Activated T-helper 2 cell treated with anti-CD3 and anti-CD28 coated beads, Interferon-gamma antibody, Interleukin-2, Interleukin-4, amounts not matched to agents 10 μg/mL and 5 μg/mL and 100 μg/mL, durations not matched to agents 14 hours and 24 hours and 36 hours (primary cell): ENCODE data around the gene POLR1H. TPM values are rescaled to one million over a fixed set of nuclear protein-coding genes. Genes with fewer than 3 reads are reported as not detected.

Experiments
- DNase-seq: peaks from one replicate; pipeline ENCODE4 v3.0.0; 2021; ENCODE audit warnings: low spot score
- H3K27ac Mint-ChIP-seq: one replicate; pipeline ENCODE4 v1.8.0; 2021; ENCODE audit warnings: mixed read lengths
- H3K27me3 Mint-ChIP-seq: one replicate; pipeline ENCODE4 v1.8.0; 2021; ENCODE audit warnings: low read depth, mixed read lengths
- H3K36me3 Mint-ChIP-seq: one replicate; pipeline ENCODE4 v1.8.0; 2021; ENCODE audit warnings: low read depth, mixed read lengths
- H3K4me1 Mint-ChIP-seq: one replicate; pipeline ENCODE4 v1.8.0; 2021; ENCODE audit warnings: low read depth, mixed read lengths
- H3K4me3 Mint-ChIP-seq: one replicate; pipeline ENCODE4 v1.8.0; 2021; ENCODE audit warnings: low read depth, mild to moderate bottlenecking, moderate library complexity, mixed read lengths
- H3K9me3 Mint-ChIP-seq: one replicate; pipeline ENCODE4 v1.8.0; 2021; ENCODE audit warnings: mixed read lengths
- intact Hi-C: fragments of 100-400 bp; cut with micrococcal nuclease; formaldehyde crosslinking; loops from one replicate; pipeline ENCODE4 v1.15.1; 2023
- total RNA-seq: library from RNA; stranded (reverse); gene quantifications from 2 replicates; pipeline ENCODE4 v1.2.3, GENCODE V29; 2022

POLR1H gene
- total RNA-seq, 1 donor from 2014 or later, result 76.0 TPM

DNA sequence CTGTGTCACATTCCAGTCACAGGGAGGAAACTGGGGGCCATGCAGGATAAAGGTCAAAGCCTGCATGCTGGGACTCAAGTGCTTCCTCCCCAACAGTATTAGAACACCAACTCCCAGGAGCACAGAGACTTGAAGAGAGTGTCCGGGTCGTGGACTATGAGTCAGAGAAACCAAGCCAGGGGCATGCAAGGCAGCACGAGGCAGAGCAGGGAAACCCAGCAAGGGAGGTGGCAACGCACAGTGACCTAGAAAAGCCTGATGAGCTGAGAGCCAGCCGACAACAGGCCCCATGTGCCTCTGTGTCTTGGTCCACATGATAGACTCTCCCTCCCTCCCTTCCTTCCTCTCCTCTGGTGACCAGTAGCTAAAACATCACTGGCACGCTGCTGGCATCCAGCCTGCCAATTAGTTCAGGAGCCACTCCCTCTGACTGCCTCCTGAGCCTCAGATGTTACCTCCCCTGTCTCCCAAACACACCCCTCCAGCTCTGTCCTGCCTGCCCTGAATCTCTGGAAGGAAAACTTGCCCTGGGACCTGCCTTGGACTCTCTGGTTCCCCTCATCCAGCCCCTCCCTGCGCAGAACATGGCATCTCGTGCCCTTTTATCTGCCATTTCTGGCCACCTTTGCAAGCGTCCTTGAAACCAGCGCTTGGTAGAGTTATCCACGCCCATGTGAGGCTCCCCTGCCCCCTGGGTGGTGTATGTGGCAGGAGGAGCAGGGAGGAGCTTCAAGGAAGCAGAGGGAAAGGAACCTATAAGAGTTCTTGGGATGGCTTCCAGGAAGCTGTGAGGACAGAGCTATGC is 30.7 kb downstream of the POLR1H start:
- Mint-ChIP-seq H3K36me3 (no peaks in the 10 kb centered on the region), H3K4me1 (no peaks in the 10 kb centered on the region), H3K27me3 (peaks cover 60% of the 10 kb centered on the region), H3K4me3 (no peak overlapping the region), H3K27ac (no peak overlapping the region), H3K9me3 (no peaks in the 10 kb centered on the region)
- DNase-seq, result no peak
- intact Hi-C loops, result no loop called here

DNA sequence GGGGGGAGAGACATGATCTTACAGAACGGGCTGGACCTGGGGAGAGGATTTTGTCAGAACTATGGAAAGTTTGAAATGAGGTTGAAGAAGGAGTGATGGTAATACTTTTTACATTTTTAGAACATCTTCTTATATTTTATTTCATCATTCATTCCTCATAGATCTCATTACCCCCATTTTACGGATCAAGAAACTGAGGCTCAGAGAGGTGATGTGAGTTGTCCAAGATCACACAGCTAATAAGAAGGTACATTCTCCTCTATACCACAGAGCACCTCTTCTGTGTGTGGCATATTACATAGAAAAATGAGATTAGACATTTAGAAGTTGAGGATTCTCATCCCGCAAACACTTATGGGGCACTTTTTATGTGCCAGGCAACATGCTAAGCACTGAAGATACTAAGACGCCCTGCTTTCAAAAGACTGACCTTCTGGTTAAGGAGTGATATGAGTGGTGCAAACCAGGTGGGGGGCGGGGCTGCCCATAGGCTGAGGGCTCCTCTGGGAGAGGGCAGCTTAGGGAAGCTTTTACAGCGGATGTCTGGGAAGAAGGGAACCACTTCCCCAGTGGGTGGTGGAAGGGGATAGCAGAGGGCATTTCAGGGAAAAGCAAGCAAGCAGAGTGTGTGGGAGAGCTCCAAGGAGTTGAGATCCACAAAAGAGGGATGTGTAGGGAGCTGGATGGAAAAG is 31.9 kb downstream of the POLR1H start:
- no peak overlapping the region for H3K4me3 Mint-ChIP-seq
- H3K36me3 Mint-ChIP-seq, result no peaks in the 10 kb centered on the region
- H3K27me3 Mint-ChIP-seq, result peaks cover 64% of the 10 kb centered on the region
- peaks cover 3% of the 10 kb centered on the region for H3K4me1 Mint-ChIP-seq
- no peaks in the 10 kb centered on the region for H3K9me3 Mint-ChIP-seq
- no peak for DNase-seq
- intact Hi-C loops, result no loop called here
- no peak overlapping the region for H3K27ac Mint-ChIP-seq

DNA sequence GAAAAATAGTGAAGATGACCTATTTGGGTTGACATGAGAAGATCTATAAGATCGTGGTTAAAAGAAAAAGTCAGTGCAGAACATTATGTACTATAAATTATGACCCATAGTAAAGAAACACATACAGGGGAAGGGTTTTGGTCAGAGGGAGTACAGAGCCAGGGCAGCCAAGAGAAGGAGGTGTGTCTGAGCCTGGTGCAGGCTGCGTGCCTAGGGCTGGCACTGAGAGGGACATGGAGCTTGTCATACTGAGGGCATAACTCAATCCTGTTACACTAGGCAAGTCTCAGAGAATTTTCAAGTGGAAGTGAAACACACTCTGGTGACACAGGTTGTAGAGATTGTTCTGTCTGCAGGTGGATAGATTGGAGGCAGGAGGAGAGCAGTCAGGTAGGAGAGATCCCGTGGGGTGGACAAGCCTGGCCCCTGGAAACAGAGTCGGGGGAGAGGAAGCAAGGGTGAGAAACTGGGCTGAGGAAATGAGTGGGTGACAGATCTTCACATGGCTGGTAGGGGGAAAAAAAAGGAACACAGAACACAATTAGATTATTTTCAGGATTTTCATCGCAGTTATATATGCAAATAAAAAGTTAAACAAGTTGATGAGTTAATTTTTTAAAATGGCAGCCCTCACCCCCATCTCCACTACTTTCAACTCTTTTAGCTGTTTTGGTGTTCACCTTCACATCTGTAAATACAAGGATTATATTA is 33.0 kb downstream of the POLR1H start:
- no peaks in the 10 kb centered on the region for H3K9me3 Mint-ChIP-seq
- no peaks in the 10 kb centered on the region for H3K36me3 Mint-ChIP-seq
- intact Hi-C loops, result no loop called here
- no peak for DNase-seq
- H3K4me1 Mint-ChIP-seq, result peaks cover 4% of the 10 kb centered on the region
- no peak overlapping the region for H3K27ac Mint-ChIP-seq
- no peak overlapping the region for H3K4me3 Mint-ChIP-seq
- peaks cover 69% of the 10 kb centered on the region for H3K27me3 Mint-ChIP-seq

DNA sequence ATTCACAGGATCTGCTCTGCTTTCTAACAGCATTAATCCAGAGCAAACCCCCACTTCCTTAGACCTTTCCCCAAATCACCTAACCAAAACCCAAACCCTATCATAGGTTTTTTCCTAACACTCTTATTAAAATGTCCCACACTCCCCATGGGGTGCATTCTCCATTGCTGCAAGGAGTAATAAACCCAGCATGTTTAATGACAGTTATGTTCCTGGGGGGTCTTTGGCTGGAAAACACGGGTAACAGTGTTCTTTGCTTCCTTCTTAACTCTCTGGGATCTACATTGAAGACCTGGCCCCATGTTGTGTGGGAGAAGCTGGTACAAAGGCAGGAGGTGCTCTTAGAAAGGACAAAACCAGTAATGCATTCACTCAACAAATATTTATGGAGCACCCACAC is 35.8 kb downstream of the POLR1H start:
- peaks cover 15% of the 10 kb centered on the region for H3K4me1 Mint-ChIP-seq
- peaks cover 4% of the 10 kb centered on the region for H3K36me3 Mint-ChIP-seq
- intact Hi-C loops, result no loop called here
- no peak overlapping the region for H3K4me3 Mint-ChIP-seq
- no peaks in the 10 kb centered on the region for H3K9me3 Mint-ChIP-seq
- H3K27me3 Mint-ChIP-seq, result peaks cover 71% of the 10 kb centered on the region
- no peak overlapping the region for H3K27ac Mint-ChIP-seq
- no peak for DNase-seq

DNA sequence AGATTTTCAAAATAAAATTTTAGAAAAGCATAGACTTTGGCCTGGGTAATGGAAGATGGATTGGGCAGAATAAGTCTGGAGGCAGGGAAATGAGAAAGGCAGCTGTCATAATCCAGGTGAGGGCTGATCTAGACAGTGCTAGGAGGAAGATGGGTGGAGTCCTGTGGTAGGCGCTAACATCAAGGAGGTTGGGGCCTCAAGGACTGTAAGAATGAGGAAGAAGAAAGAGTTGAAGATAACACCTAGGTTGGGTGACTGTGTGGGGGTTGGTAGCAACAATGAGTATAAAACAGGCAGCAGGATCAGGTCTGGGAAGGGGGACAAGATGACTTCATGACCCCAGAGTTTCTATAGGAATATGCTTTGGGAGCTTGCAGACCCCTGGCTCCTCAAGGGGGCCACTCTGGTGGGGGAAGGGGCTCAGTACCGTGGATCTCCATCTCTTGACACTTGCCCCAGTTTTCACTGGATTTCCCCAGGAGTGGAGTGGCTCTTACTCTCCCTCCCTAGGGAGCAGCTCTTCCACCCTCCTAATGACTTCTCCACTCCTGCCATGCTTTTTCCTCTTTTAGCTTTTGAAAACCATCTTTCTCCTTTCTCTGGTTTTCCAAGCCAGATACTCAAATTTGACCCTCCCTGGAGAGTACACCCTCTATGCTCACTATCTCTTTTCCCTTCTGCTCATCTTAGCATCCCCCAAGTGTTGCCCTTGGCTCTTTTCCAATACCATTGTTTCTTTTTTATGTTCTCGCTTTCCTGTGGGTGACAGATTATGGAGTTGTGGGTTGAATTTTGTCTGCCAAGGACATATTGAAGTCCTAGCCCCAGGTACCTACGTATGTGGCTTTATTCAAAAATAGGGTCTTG is 37.1 kb downstream of the POLR1H start:
- H3K27ac Mint-ChIP-seq, result no peak overlapping the region
- no peak overlapping the region for H3K4me3 Mint-ChIP-seq
- intact Hi-C loops, result no loop called here
- peaks cover 4% of the 10 kb centered on the region for H3K36me3 Mint-ChIP-seq
- no peaks in the 10 kb centered on the region for H3K9me3 Mint-ChIP-seq
- H3K27me3 Mint-ChIP-seq, result peaks cover 66% of the 10 kb centered on the region
- DNase-seq, result no peak
- H3K4me1 Mint-ChIP-seq, result peaks cover 22% of the 10 kb centered on the region

DNA sequence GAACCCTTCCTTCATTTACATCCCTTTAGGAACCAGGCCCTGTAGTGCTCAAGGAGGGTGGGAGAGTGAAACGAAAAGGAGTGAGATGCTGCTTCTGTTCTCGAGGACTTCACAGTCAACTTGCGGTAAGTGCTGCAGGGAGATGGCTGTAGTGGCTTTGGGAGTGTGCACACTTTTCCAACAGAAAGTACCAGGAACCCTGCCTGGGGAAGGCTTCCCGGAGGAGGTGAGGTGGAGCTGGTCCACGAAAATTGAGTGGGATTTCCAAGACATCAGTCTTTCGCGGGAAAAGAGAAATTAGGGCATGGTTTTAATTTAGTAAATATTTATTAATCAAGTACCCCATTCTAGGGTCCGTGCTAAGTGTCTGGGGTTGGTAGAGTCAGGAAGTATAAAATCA is 39.1 kb downstream of the POLR1H start:
- peaks cover 28% of the 10 kb centered on the region for H3K4me1 Mint-ChIP-seq
- H3K27me3 Mint-ChIP-seq, result peaks cover 67% of the 10 kb centered on the region
- DNase-seq, result no peak
- H3K27ac Mint-ChIP-seq, result no peak overlapping the region
- no peaks in the 10 kb centered on the region for H3K9me3 Mint-ChIP-seq
- H3K36me3 Mint-ChIP-seq, result peaks cover 4% of the 10 kb centered on the region
- intact Hi-C loops, result loop anchor here (5.0 kb wide), 1 partner anchor 33 kb away; the partner anchor contains the start of gene PPP1R11
- H3K4me3 Mint-ChIP-seq, result no peak overlapping the region

DNA sequence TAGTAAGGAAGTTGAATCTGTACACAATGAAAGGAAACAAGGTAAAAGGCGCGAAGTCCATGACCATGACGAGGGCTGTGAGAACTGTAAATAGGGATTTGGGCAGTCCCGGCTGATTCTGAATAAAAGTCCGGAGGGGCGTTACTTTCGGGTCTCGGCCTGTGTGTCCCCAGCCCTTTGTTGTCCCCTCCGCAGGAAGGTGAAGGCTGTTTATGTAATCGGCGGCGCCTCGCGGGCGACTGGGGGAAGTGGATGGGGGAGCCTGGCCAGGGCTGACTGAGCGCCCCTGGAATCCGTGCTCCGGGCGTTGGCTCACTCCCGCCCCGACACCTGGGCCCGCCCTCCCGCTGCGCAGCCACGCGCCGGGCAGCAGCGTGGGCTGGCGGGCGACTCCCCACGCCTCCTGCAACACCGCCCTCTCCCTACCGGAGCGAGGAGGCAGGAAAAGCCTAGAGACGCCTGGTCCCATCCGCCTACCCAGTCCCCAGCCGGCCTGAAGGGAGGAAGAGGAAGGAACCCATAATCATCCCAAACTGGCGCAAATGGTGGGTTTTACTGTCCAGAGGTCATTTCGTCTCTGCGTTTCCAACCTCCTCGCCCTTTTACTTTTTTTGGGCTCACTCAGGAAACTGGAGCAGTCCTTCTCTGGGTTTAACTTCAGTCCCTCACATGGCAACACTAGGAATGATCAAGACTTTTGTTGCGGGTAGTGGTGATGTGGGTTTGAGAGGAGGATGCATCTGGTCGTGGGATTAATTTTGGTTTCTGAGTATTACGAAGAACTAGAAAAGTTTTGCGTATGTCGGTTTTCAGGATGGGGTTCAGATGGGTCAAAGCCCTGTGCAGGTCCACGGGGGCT is 39.7 kb downstream of the POLR1H start:
- peak overlapping the region; percentile 67 for H3K4me3 Mint-ChIP-seq
- no peak overlapping the region for H3K27ac Mint-ChIP-seq
- peaks cover 4% of the 10 kb centered on the region for H3K36me3 Mint-ChIP-seq
- intact Hi-C loops, result loop anchor here (5.0 kb wide), 1 partner anchor 34 kb away; the partner anchor contains the start of gene PPP1R11
- no peaks in the 10 kb centered on the region for H3K9me3 Mint-ChIP-seq
- H3K27me3 Mint-ChIP-seq, result peaks cover 66% of the 10 kb centered on the region
- no peak for DNase-seq
- peaks cover 28% of the 10 kb centered on the region for H3K4me1 Mint-ChIP-seq

DNA sequence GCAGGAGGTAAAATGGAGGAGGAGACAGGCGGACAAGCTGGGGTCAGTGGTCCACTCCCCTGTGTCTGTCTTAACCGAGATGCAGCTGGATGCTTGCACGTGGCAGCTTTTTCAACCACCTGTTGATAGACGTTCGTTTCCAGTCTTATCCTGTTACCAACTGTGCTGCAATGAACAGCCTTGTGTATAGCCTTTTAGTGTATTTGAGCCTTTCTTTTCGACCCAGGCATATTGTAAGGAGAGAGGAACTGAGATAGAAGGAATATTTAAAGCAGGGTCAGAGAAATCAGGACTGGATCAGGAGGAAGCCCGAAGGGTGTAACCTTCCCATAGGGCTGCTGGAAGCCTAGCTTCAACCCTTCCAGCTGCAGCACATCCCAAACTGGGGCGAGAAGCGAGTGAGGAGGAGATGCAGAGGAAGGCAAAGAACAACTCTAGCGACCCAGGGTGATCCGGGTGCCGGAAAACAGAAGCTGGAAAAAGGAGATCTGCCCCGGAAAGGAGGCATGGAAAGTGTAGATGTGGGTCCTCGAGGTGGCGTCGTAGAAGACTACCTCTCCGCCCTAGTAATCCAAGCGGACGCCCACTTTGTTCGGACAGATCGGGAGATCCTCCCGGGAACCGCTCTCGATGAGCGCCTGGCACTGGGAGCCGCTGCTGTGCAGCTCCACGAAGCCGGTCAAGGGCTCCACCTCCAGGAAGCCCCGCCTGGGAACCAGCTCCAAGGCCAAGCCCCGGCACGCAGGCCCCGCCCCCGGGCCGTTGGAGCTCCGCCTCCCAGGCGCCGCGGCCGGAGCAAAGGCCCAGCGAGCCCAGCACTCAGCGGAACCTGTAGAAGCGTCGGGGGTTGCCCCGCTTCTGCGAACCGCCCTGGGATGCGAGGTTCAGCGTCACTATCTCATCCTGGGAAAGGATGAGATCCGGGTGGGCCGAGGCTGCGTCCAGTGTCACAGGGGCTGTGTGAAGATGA is 40.7 kb downstream of the POLR1H start:
- peak overlapping the region; percentile 67 for H3K4me3 Mint-ChIP-seq
- peak; percentile 62 for DNase-seq
- intact Hi-C loops, result loop anchor here (5.0 kb wide), 1 partner anchor 34 kb away; the partner anchor contains the start of gene PPP1R11
- H3K27ac Mint-ChIP-seq, result no peak overlapping the region
- H3K36me3 Mint-ChIP-seq, result peaks cover 4% of the 10 kb centered on the region
- peaks cover 65% of the 10 kb centered on the region for H3K27me3 Mint-ChIP-seq
- peaks cover 28% of the 10 kb centered on the region for H3K4me1 Mint-ChIP-seq
- no peaks in the 10 kb centered on the region for H3K9me3 Mint-ChIP-seq

DNA sequence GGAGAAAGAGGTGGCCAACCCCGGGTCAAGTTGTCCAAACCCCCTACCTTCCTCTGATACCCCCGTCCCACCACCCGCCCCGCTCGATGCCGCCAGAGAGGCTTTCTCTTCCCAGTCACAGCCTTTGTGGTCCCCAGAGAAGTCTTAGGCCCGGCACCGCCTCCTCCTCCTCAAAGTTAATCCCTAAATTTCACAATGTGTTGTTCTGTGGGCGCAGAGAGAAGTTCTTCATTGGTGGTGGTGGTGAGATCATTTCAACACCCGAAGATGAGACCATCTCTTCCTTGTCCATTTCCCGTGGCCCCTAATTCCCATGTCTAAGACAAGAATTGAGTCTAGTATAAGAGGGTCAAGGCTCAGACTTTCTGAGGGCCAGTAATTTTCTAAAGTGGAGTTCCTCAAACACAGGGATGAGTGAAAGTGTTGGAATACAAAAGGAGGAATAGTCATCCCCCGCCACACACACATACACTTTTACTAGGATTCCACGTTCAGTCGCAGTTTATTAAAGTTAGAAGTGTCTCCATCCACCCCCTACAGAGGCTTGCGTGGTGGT is 41.4 kb downstream of the POLR1H start:
- H3K4me3 Mint-ChIP-seq, result peak overlapping the region; percentile 77
- intact Hi-C loops, result loop anchor here (5.0 kb wide), 1 partner anchor 35 kb away; the partner anchor contains the start of gene PPP1R11
- H3K4me1 Mint-ChIP-seq, result peaks cover 28% of the 10 kb centered on the region
- H3K36me3 Mint-ChIP-seq, result peaks cover 4% of the 10 kb centered on the region
- DNase-seq, result no peak
- H3K9me3 Mint-ChIP-seq, result no peaks in the 10 kb centered on the region
- H3K27ac Mint-ChIP-seq, result no peak overlapping the region
- peaks cover 60% of the 10 kb centered on the region for H3K27me3 Mint-ChIP-seq

DNA sequence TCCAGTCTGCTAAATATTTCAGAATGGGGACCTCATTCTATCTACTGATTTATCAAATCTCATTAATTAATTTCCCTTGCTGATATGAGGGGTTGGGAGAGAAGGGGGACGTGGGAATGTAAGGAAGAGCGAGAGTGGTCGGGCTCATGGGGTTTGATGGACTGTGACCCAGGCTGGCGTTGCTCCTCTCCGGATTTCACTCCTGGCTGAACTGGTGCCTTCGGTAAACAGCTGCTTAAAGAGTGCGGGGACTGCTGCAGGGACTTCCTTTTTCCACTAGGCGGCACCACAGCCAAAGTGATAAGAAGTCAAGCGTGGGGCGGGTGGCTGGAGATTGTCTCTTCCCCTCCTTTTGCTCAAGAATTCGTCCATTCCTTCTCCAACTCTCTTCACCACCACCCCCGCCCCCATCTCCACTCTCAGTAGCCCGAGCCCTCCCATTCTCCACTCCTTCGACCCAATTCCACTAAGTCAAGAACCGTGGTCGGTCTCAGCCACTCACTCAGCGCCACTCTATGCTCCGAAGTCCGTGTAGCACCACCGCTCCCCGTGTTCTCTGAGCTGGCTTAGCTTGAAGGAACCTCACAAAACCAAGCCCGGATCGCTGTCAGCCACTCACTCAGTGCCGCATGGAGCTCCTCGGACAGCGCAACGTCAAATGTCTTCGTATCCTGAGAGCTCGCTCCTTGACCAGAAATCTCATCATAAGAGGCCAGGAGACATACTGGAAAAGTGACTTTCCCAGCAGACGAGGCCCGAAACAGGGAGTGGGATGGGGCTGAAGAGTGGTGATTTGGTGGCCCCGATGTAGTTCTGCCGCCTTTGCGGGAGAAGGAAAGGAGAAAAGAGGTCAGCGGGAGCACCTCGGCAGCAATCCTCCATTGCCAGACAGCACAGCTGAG is 42.2 kb downstream of the POLR1H start:
- no peaks in the 10 kb centered on the region for H3K9me3 Mint-ChIP-seq
- peaks cover 4% of the 10 kb centered on the region for H3K36me3 Mint-ChIP-seq
- peak overlapping the region; percentile 5 for H3K27ac Mint-ChIP-seq
- peak; percentile 79 for DNase-seq
- peaks cover 26% of the 10 kb centered on the region for H3K4me1 Mint-ChIP-seq
- H3K4me3 Mint-ChIP-seq, result peak overlapping the region; percentile 77
- intact Hi-C loops, result loop anchor here (1.0 to 5.0 kb wide), 3 partner anchors 28 to 67 kb away; partner anchors contain the start of gene PPP1R11
- H3K27me3 Mint-ChIP-seq, result peaks cover 60% of the 10 kb centered on the region
